GM18511 (cell line): ENCODE measurements around the gene TRIM2.
"Not testable (repeated sequence)": the region's sequence is repeated elsewhere in the genome, so short reads cannot be mapped to it uniquely, and the experiment has no call there.

Experiments
- ATAC-seq: cut with Tn5 transposase; IDR thresholded peaks from one replicate; pipeline ENCODE4 v1.9.1; 2021; ENCODE audit warnings: mild to moderate bottlenecking, moderate library complexity; ENCODE audit not compliant: unreplicated experiment

TRIM2 gene

DNA sequence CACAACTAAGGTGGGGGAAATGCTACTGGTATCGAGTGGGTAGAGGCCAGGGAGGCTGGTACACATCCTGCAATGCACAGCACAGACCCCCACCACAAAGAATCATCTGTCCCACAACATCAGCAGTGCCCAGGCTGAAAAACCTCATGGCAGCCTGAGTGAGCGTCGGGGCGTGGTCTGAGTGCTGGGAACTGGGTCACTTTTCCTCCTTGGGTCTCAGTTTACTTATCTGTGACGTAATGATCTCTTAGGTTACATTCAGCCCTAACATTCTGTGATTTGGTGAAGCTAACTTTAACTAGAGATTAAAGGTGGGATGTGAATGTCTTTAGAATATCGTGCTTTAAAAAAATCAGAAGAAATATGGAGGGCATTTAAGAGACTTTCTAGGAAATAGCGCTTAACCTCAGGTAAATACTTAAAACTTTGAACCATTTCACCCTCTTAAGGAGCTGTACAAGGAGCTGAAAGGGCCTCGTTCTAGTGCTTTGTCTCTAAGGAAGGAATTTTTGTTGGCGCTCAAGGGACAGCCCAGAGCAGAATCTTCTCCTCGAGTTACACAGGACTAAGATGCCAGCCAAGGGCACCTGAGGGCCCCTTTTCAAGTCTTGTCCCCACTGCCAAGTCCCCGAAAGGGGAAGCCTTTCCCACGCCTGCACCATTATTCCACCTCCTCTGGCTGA is 18.1 kb upstream of the TRIM2 start:
- no peak for ATAC-seq

DNA sequence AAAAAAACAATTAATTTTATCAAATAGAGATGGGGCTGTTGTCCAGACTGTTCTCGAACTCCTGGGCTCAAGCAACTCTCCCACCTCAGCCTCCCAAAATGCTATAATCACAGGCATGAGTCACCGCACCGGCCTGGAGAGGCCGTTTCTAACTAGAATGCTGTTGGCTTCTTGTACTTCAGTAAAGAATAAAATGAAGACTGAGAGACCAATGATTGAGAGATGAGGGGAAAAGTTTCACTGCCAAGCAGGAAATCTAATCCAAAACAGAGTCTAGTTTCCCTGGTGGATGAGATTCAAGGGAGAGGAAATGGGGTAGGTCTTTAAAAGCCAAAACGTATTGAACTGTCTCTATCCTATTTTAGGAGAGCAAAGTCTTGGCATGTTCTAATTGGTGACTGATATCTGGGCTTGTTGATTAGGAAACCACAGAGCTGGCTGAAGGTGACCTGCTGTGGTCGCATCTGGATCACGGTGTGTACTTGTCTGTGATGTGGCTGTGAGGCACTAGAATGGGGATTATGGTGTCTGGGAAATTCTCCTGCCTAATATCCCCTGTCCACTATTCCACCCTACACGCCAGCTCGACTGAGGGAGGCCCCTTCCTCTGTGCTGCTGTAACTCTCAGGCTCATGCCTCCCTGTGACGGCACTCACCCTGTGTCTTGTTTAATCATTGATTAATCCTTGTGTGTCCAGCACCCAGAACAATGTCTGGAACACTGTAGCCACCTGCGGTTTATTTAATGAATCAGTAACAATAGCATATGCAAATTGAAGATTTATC is 15.0 kb upstream of the TRIM2 start:
- ATAC-seq = no peak

DNA sequence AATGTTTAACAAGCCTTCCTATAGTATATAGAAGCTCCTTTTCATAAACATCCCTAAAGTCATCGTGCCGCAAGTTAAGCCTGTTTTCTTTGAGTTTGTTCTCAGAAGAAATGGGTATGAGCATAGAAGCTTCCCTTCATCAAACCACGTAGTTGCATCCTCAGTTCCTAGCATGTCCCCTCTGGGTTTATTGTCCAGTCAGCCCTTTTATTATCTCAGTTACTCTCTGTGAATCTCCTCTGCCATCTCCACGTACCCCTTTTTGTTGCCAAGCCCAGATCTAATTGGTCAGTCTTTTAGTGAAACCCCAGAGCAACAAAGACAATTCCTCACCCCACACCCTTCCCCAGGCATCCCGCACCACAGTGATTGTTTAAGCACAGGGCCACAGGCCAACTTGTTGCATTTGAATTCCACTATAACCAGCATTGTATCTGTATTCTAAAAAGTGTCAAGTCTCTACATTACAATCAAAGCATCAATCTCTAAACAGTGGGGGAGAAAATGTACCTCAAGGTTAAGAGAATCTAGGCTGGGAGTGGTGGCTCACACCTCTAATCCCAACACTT is 12.4 kb upstream of the TRIM2 start:
- ATAC-seq = no peak

DNA sequence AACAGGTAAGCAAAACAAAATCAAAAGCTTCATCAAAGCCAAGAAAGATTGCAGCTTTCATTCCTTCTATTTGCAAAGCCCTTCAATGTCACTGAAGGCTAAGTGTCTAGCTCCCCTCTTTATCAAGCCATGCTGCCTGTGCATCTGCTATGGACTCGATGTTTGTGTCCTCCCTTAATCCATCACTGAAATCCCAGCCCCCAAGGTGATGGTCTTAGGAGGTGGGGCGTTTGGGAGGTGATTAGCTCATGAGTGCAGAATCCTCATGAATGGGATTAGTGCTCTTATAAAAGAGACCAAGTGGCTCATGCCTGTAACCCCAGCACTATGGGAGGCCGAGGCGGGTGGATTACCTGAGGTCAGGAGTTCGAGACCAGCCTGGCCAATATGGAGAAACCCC is 6.9 kb upstream of the TRIM2 start:
- ATAC-seq = no peak

DNA sequence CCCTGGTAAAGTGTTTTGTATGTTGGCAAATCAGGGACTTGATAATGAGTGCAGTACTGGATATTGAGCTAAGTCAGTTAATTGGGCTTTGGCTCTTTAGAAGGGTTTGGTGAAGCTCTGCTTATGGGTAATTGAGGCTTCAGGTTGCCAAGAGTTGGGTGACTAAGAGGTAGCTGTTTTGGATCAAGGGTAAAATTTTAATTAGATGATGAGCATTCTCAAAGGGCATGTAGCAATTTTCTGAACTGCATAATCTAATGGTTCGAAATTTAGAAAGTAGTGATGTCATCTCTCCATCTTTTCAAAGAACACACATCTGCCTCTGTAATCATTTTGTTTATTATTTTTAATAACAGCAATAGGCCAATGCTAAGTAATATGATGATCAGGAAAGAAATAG is 5.5 kb upstream of the TRIM2 start:
- no peak for ATAC-seq

DNA sequence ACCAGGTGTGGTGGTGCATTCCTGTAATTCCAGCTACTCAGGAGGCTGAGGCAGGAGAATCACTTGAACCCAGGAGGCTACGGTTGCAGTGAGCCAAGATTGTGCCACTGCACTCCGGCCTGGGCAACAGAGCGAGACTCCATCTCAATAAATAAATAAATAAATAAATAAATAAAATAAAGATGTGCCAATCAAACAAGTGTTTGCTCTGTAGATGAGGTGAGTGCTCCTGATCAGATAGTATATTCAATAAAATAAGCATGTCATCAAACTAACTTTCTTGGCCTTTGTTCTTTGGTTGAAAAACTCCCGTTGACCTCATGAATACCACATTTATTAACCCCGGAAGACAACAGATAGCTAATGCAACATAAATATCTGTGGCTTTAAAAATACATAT is 497 bp upstream of the TRIM2 start:
- ATAC-seq = not testable (repeated sequence)

DNA sequence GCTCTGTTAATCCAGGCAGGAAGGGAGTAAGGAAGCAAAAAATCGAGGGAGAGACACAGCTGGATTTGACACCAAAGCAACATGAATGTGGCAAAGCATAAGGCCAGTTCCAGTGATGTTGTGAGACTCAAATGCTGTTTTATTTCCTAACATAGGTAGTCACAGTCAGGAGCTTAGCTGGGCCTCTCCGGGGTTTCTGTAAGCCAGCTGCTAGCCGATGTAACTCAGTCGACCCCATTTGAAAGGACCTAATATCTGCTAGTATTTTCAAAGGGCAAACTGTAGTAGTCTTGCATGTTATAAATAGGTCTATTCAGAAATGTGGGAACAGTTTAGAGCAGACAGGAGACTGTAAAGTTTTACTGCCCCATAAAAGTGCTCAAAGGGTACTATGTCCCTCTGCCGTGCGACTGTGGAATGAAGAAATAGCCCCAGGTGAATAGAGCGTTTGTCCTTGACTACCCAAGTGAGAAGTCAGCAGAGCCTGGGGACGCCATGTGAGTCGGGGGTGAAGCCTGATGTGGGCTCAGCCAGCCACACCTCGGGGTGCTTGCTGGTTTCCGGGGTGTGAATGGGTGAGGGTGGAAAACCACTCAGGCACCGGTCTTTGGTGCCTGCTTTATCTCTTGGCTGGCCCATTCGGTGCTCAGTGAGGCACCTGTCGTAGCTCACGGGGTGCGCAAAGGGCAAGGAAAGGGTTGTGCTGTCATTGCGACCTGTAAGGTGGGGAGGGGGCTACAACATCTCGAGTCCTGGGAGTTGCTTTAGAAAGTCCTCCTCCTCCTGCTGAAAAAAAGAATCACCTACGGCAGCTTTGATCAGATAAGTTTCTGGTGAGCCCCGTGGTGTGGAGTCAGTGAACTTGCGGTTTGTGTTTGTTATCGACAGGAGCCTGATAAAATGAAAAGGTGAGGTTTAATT is 745 bp downstream of the TRIM2 start:
- peak; percentile 79 for ATAC-seq

DNA sequence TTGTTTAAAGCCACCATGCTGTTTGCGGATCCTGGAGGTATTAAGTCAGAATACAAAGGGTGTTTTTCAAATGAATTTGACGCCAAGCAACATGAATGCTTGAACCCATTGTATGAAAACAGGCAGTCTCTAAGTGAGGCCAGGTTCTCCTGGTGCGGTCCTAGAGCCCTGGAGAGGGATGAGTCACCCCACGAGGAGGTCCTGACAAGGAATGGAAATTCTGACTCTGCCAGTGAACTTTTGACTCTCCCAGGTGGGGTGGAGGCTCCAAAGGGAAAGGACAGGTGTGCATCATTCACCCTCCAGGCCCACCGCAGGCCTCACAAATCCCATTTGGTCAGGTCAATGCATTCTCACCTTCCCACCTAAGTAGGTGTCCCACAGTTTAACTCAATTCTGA is 1.5 kb downstream of the TRIM2 start:
- ATAC-seq = no peak

DNA sequence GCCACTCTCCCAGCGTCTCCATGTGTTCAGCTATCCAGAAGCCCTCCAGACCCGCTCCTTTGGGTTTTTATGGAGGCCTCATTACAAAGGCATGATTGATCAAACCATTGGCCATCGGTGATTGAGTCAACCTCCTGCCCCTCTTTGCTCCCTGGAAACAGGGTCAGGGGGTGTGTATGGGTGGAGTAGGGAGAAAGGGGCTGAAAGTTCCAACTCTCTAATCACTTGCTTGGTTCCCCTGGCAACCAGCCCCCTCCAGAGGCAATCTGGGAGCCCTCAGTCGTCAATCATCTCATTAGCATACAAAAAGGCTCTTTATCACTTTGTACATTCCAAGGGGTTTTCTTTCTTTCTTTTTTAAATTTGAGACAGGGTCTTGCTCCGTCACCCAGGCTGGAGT is 2.3 kb downstream of the TRIM2 start:
- ATAC-seq = no peak

DNA sequence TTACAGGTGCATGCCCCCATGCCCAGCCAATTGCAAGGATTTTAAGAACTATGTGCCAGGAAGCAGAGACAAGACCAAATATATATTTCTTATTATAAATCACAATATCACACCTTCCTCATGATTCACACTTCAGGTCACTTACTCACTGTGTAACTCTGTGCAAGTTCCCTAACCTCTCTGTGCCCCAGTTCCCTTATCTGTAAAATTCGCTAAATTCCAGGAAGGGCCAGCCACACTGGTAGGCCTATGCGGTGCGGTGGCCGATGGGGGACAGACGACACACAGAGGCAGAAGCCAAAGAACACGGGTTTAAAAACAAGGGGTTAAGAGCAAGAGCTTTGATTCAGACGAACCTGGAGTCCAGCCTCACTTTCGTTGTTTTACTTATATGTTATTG is 2.8 kb downstream of the TRIM2 start:
- no peak for ATAC-seq

DNA sequence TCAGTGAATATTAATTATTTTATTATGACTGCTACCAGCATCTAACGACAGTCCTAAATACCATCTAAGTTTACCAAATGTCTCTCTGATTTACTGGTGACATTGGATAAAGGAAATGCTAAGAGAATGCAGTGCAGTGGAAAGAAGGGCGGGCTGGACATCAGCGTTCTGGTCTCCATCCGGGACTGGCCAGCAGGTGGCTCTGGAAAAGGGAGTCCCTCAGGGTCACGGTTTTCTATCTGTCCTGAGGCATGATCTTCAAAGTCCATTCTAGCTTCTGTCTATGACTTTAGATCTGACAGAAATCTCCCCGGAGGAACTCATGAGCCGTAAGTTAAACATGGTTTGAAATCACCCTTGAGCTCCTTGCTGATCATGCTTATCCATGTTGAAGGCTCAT is 3.3 kb downstream of the TRIM2 start:
- no peak for ATAC-seq

DNA sequence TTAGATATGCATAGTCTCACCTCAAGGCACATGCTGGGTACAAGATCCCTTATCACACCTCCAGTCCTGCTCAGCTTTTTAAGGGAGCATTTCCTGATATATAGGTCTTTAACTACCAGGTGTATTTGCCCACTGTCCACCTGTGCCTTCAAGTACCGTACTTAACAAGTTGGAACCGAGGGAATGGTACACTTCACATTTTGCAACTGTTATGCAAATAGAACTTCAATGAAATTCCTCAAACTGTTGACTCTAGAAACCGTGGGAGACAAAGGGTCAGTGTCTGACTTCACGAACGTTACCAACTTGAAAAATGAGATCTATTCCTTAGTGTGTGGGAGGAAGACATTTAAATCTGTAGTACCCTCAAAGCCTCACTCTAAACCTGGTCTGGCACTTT is 5.2 kb downstream of the TRIM2 start:
- ATAC-seq = no peak

DNA sequence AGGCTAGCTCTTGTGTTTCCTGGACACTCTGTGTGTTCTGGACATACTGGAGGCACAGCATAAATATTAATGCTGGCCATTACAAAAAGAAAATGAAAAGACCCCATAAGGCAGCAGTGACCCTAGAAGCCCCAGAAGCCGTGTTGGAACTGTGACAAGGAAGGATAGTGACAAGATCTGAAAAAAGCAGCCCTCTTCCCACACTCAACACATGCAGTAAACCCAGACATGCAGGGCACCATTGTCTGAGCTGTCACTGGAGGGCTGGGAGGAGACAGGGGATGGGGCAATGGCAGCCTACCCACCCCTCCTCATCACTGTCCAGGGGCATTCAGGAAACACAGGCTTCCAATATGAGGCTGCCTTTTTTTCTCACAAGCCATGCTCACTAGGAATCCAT is 6.5 kb downstream of the TRIM2 start:
- no peak for ATAC-seq

DNA sequence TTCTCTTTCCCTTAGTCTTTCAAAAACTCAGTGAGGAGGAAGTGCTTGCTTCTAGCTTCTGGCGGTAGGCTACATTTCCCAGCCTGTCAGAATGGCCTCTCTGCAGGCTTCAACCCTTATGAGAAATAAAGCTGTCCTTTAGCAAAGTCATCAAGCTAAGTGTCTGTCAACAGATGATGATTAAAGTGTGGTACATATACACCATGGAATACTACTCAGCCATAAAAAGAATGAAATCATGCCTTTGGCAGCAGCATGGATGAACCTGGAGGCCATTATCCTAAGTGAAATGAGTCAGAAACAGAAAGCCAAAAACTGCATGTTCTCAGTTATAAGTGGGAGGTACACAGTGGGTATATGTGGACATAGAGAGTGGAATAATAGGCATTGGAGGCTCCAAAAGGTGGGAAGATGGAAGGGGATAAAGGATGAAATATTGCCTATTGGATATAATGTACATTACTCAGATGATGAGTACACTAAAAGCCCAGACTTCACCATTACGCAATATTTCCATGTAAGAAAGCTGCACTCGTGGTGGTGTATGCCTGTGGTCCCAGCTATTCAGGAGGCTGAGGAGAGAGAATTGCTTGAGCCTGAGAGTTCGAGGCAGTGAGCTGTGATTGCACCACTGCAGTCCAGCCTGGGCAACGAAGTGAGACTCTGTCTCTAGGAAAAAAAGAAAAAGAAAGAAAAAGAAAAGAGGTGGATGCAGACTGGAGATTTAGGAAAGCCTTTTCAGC is 7.9 kb downstream of the TRIM2 start:
- ATAC-seq = no peak

DNA sequence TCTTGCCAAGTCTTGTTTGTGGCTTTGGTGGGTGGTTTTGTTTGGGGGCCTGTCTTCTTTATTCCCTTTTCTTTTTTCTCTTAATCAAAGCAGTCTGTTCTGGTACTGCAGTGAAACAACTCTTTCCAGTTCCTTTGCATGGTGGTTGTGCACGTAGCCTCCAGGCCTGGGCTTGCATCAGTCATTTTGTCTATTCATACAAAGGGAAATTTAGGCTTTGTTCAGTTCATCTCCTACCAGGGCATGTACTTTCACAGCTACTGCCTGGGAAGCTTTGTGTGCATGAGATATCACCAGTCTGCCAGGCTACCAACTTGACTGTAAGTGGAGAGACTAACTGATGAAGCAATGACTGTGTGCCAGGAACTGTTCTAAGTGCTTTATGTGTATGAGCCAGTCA is 8.5 kb downstream of the TRIM2 start:
- no peak for ATAC-seq

DNA sequence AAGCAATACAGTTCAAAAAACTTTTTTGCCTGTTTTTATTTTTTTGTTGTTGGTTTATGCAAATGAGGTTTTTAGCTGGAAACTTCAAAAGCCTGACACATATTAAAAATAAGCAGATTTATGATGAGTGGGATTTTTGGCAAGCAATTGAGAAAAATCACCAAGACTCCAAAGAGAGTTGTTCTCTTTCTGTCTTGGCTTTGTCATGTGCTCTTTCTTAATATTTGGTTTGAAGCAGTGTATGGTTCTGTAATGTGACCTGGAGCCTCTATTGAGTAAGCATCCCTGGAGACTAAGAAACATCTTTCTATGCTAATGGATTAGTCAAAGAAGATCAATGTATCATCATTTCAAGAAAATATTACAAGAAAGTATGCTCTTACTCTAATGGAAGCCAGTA is 11.7 kb downstream of the TRIM2 start:
- ATAC-seq = no peak

DNA sequence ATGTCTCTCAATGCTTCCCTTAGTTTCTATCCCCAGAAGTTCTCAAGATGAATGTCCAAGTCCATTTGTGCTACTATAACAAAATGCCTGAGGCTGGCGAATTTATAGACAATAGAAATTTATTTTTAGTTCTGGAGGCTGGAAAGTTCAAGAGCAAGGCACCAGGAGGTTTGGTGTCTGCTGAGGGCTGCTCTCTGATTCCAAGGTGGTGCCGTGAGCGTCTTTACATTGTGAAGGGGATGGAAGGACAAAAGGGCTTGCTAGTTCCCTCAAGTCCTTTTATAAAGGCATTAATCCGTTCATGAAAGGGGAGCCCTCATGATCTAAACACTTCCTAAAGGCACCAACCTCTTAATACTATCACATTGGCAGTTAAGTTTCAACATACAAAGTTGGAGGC is 12.3 kb downstream of the TRIM2 start:
- ATAC-seq = no peak

DNA sequence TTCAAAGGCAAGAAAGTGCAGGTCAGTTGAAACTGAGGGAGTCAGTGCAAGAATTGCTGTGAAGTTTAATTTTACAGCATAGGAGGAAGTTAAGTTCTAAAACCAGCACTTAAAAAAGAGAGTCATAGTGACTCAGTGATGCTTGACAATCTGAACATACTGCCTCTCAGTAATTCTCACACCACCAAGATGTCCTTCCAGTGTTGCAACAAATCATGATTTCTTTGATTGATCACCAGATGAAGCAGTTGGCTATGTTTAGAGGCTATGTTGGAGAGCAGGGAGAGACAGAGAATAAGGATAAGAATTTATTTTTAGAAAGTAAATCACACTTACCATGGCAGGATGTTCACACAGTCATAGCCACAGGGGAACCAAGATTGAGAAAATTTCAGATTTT is 13.2 kb downstream of the TRIM2 start:
- ATAC-seq = peak; percentile 53

DNA sequence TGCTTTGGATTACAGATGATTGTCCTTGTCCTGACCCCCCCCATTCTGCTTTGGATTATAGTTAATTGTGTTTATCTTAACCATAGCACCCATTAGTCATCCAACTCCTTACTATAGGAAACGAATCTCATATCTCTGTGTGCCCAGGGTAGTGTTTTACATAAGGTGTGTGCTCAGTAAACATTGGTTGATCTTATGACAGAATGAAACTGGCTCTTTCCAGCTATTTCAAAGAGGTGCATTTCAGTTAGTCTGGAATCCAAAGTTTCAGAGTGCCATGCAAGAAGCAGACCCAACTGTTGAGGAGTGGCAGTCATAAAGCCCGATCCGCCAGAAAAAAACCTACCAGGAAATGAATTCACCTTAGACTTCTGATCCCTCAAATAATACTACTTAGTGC is 14.7 kb downstream of the TRIM2 start:
- no peak for ATAC-seq

DNA sequence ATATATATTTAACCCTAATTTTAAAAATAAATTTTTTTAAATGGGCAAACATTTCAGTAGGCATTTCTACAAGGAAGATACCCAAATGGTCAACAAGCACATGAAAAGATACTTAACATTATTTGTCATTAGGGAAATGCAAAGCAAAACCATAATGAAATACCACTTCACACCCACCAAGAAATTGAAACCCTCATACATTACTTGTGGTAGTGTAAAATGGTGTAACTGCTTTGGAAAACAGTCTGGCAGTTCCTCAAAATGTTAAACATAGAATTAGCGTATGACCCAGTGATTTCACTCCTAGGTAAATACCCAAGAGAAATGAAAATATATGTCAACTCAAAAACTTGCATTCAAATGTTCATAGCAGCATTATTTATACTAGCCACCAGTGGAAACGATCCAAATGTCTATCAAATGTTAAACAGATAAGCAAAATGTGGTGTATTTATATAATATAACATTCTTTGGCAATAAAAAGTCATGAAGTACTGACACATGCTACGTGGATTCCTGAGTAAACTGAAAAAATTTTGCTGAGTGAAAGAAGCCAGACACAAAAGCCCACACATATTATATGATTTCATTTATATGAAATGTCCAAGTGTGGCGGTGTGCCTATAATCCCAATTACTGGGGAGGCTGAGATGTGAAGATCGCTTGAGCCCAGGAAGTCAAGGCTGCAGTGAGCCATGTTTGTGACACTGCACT is 16.6 kb downstream of the TRIM2 start:
- ATAC-seq = no peak
